DND-41 (cell line): ENCODE data around the gene SLCO2A1.

ENCODE experiments used
- ATAC-seq: fragments of 200-7000 bp; cut with Tn5 transposase; 3 replicates; pipeline ENCODE4 v1.9.1; 2021; ENCODE audit warnings: low read depth; ENCODE audit not compliant: insufficient read depth
- DNase-seq: peaks from one replicate; pipeline ENCODE4 v3.0.0-alpha.2; 2020
- H2AFZ ChIP-seq: 2 replicates; pipeline ENCODE4 v1.6.0; 2012; ENCODE audit warnings: low read depth, low read length
- H3K27ac ChIP-seq: 2 replicates; pipeline ENCODE4 v1.5.1; 2012; ENCODE audit warnings: low read length, inconsistent platforms
- H3K27me3 ChIP-seq: fragments of 200-600 bp; sonication (generic); 2 replicates; pipeline ENCODE4 v1.6.0; 2012; ENCODE audit warnings: low read length, mild to moderate bottlenecking, inconsistent platforms; ENCODE audit not compliant: insufficient read depth, poor library complexity
- H3K36me3 ChIP-seq: 2 replicates; pipeline ENCODE4 v1.5.1; 2012; ENCODE audit warnings: low read length, inconsistent platforms; ENCODE audit not compliant: insufficient read depth
- H3K4me1 ChIP-seq: 2 replicates; pipeline ENCODE4 v1.5.1; 2012; ENCODE audit warnings: mild to moderate bottlenecking, low read length; ENCODE audit not compliant: insufficient read depth
- H3K4me2 ChIP-seq: 2 replicates; pipeline ENCODE4 v1.6.0; 2012; ENCODE audit warnings: mild to moderate bottlenecking, moderate library complexity, low read length, inconsistent platforms; ENCODE audit not compliant: insufficient read depth
- H3K4me3 ChIP-seq, 2 experiments: fragments of 200-600 bp in 1 of 2; shearing (Covaris generic) in 1 of 2; 2 replicates each; pipeline ENCODE4 v1.5.1; 2012 to 2016; ENCODE audit warnings: inconsistent platforms in 2 of 2, low read length in 2 of 2, mild to moderate bottlenecking in 2 of 2, low read depth in 1 of 2, moderate library complexity in 1 of 2
- H3K79me2 ChIP-seq: 2 replicates; pipeline ENCODE4 v1.6.0; 2012; ENCODE audit warnings: low read length, inconsistent platforms; ENCODE audit not compliant: insufficient read depth
- H3K9ac ChIP-seq: 2 replicates; pipeline ENCODE4 v1.6.0; 2012; ENCODE audit warnings: low read depth, mild to moderate bottlenecking, inconsistent platforms, low read length, moderate library complexity
- H3K9me3 ChIP-seq: 2 replicates; pipeline ENCODE4 v1.5.1; 2012; ENCODE audit warnings: low read length, moderate library complexity, mild to moderate bottlenecking, inconsistent platforms; ENCODE audit not compliant: insufficient read depth, severe bottlenecking
- H4K20me1 ChIP-seq: 2 replicates; pipeline ENCODE4 v1.6.0; 2012; ENCODE audit warnings: low read length; ENCODE audit not compliant: insufficient read depth
- EZH2 ChIP-seq: IDR thresholded peaks from 3 replicates; pipeline ENCODE4 v1.6.1; 2012; ENCODE audit warnings: borderline replicate concordance, low read depth, mild to moderate bottlenecking, moderate library complexity, low read length, inconsistent platforms; ENCODE audit not compliant: severe bottlenecking
- TF ChIP-seq, protein P1 (sequence below): IDR thresholded peaks from 2 replicates; pipeline ENCODE4 v1.5.1; 2012; ENCODE audit warnings: borderline replicate concordance, low read length, moderate library complexity, mild to moderate bottlenecking; ENCODE audit not compliant: poor library complexity, severe bottlenecking; ENCODE audit errors: extremely low read depth

SLCO2A1 gene

DNA sequence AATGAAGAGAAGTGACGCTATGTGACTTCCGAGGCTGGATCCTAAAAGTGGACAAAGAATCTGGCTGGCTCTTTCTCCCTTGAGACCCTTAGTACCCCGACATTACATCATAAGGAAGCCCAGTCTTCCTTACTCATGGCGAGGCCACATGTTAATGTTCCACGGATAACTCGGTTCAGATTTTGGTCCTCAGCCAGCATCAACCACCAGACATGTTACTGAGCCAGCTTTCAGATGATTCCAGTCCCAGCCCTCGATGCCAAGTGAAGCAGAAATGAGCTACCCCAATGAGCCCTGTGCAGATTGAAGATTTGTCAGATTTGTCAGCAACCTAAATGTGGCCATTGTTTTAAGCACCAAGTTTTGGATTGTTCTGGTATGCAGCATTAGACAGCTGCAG is 46.6 kb downstream of the SLCO2A1 start:
- no peak overlapping the region for H3K27ac ChIP-seq
- TF ChIP-seq, protein P1, sequence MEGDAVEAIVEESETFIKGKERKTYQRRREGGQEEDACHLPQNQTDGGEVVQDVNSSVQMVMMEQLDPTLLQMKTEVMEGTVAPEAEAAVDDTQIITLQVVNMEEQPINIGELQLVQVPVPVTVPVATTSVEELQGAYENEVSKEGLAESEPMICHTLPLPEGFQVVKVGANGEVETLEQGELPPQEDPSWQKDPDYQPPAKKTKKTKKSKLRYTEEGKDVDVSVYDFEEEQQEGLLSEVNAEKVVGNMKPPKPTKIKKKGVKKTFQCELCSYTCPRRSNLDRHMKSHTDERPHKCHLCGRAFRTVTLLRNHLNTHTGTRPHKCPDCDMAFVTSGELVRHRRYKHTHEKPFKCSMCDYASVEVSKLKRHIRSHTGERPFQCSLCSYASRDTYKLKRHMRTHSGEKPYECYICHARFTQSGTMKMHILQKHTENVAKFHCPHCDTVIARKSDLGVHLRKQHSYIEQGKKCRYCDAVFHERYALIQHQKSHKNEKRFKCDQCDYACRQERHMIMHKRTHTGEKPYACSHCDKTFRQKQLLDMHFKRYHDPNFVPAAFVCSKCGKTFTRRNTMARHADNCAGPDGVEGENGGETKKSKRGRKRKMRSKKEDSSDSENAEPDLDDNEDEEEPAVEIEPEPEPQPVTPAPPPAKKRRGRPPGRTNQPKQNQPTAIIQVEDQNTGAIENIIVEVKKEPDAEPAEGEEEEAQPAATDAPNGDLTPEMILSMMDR: no peak
- TF ChIP-seq EZH2: no peak
- no peaks in the 10 kb centered on the region for H3K9me3 ChIP-seq
- H3K79me2 ChIP-seq: no peaks in the 10 kb centered on the region
- no peaks in the 10 kb centered on the region for H3K4me1 ChIP-seq
- no peak for ATAC-seq
- no peak overlapping the region for H3K4me3 ChIP-seq
- H3K36me3 ChIP-seq: no peaks in the 10 kb centered on the region
- DNase-seq: no peak
- no peak overlapping the region for H3K4me2 ChIP-seq
- no peak overlapping the region for H2AFZ ChIP-seq
- no peaks in the 10 kb centered on the region for H3K27me3 ChIP-seq
- H4K20me1 ChIP-seq: no peaks in the 10 kb centered on the region
- no peak overlapping the region for H3K9ac ChIP-seq

DNA sequence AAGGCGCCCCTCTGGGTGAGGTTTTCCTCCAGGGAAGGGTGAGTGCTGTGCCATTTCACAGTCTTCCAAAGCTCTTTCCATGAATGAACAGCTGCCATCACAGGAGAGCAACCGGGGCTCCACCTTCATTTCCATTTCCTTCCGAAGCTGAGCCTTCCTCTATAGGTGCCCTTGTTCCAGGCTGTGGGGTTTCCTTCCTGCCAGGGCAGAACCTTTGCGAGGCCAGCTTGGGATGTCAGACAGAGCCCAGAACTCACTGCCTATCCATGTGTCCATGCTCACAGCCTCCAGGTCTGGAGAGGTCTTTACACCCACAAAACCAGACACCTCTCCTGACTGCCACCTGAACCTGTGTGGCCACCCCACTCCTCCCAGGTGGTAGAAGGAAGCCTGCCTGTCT is 49.2 kb downstream of the SLCO2A1 start:
- H2AFZ ChIP-seq: no peak overlapping the region
- no peak for DNase-seq
- H4K20me1 ChIP-seq: no peaks in the 10 kb centered on the region
- no peaks in the 10 kb centered on the region for H3K79me2 ChIP-seq
- H3K27me3 ChIP-seq: no peaks in the 10 kb centered on the region
- H3K4me2 ChIP-seq: no peak overlapping the region
- TF ChIP-seq, protein P1: no peak
- no peak for TF ChIP-seq EZH2
- no peak overlapping the region for H3K9ac ChIP-seq
- H3K4me3 ChIP-seq: no peak overlapping the region
- H3K27ac ChIP-seq: no peak overlapping the region
- ATAC-seq: no peak
- H3K4me1 ChIP-seq: no peaks in the 10 kb centered on the region
- no peaks in the 10 kb centered on the region for H3K36me3 ChIP-seq
- no peaks in the 10 kb centered on the region for H3K9me3 ChIP-seq

DNA sequence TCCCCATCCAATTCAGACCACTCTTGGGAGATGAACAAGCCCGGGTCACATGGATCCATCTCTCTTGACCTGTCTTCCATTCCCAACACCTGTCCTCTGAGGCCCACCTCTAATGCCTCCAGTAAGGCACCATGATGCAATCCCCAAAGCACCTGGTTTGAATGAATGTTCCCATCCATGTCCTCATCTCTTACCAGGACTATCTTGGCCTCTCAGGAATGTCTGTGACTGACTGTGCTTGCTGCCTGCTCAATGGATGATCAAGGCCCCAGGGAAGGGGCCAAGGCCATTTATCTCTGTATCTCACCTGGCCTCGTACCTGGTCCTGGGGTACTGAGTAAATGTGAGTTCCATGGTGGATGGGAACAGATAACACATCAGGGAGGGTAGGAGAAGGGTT is 49.7 kb downstream of the SLCO2A1 start:
- H3K9me3 ChIP-seq: no peaks in the 10 kb centered on the region

More for the DNA sequence above, 49.7 kb downstream of the SLCO2A1 start:
- ATAC-seq (no peak), DNase-seq (no peak)
- Histone ChIP-seq H3K79me2 (no peaks in the 10 kb centered on the region), H4K20me1 (no peaks in the 10 kb centered on the region), H3K4me3 (no peak overlapping the region), H3K9ac (no peak overlapping the region), H3K36me3 (no peaks in the 10 kb centered on the region), H3K27me3 (no peaks in the 10 kb centered on the region), H2AFZ (no peak overlapping the region), H3K27ac (no peak overlapping the region), H3K4me1 (no peaks in the 10 kb centered on the region), H3K4me2 (no peak overlapping the region)
- TF ChIP-seq EZH2: no peak
- TF ChIP-seq, protein P1: no peak
